ENCODE data around the gene GALR1. TPM values are rescaled to one million over a fixed set of nuclear protein-coding genes. Genes with fewer than 3 reads are reported as not detected.

GALR1 gene
- polyA plus RNA-seq (2012; rRNA removed), result not detected in 2 replicates
- polyA plus RNA-seq (2012; cell fraction: cytosol; rRNA removed), result not detected in 2 replicates
- not detected in 2 replicates for polyA plus RNA-seq (2012; cell fraction: nucleus; rRNA removed)

- POLR2A ChIA-PET, result no interaction called here
- peak; percentile 29 for DNase-seq
- Histone ChIP-seq H3K4me1 (ENCODE audit: control insufficient read depth in 1 of 2, insufficient read depth in 2 of 2, low read depth in 1 of 2, low read length in 1 of 2) (no peaks in the 10 kb centered on the region), H3K4me3 (ENCODE audit: low read depth in 2 of 2, low read length in 1 of 2) (peak within 1 kb of the TSS in 1 of 2 experiments; percentile 21; a peak in 1 of 4 replicates), H3K9me2 (no peaks in the 10 kb centered on the region), H3K36me3 (replicated peaks in 1 of 2; ENCODE audit: control insufficient read depth in 1 of 2, insufficient read depth in 2 of 2, low read length in 1 of 2) (no peaks in the 10 kb centered on the region), H4K20me1 (ENCODE audit: insufficient read depth) (no peaks in the 10 kb centered on the region), H3K27me3 (ENCODE audit: insufficient read depth) (no peaks in the 10 kb centered on the region), H3K9ac (no peak within 1 kb of the TSS), H3K9me3 (no peaks in the 10 kb centered on the region), H3K27ac (ENCODE audit: low read depth in 2 of 2, low read length in 1 of 2) (no peak within 1 kb of the TSS), H3F3A (replicated peaks; ENCODE audit: insufficient read depth) (no peaks in the 10 kb centered on the region), H3K79me2 (ENCODE audit: insufficient read depth) (no peaks in the 10 kb centered on the region), H2AFZ (ENCODE audit: low read depth) (no peak within 1 kb of the TSS), H3K4me2 (peak within 1 kb of the TSS; percentile 17; the same call in 1 of the 2 replicates)
- no peak for TF ChIP-seq MXI1 (IDR thresholded peaks at IDR 0.05; ENCODE audit: low read depth, low read length)
- no peak for TF ChIP-seq TCF12 (IDR thresholded peaks at IDR 0.05)
- no peak for TF ChIP-seq RCOR1 (IDR thresholded peaks at IDR 0.05; ENCODE audit: low read length)
- TF ChIP-seq USF1 (IDR thresholded peaks at IDR 0.05; ENCODE audit: borderline replicate concordance, low read depth), result no peak
- no peak for TF ChIP-seq FOXJ3 (CRISPR knock-in tag; IDR thresholded peaks at IDR 0.05)
- TF ChIP-seq FOSL2 (IDR thresholded peaks at IDR 0.05; ENCODE audit: borderline replicate concordance, low read depth), result no peak
- TF ChIP-seq JUND (IDR thresholded peaks at IDR 0.05), result no peak
- TF ChIP-seq TAF1 (IDR thresholded peaks at IDR 0.05; ENCODE audit: borderline replicate concordance, low read depth, low read length), result no peak
- no peak for TF ChIP-seq SMC3 (IDR thresholded peaks at IDR 0.05; ENCODE audit: low read depth, low read length)
- no peak for TF ChIP-seq EZH2phosphoT487 (IDR thresholded peaks at IDR 0.05; ENCODE audit: borderline replicate concordance, low read depth)
- TF ChIP-seq USF2 (IDR thresholded peaks at IDR 0.05; ENCODE audit: borderline replicate concordance, low read depth, low read length), result no peak
- no peak for TF ChIP-seq RFX5 (IDR thresholded peaks at IDR 0.05; ENCODE audit: low read length)
- TF ChIP-seq RXRA (IDR thresholded peaks at IDR 0.05; ENCODE audit: borderline replicate concordance, low read depth), result no peak
- TF ChIP-seq NRF1 (IDR thresholded peaks at IDR 0.05; ENCODE audit: low read depth, low read length), result no peak
- no peak for TF ChIP-seq POLR2AphosphoS5 (IDR thresholded peaks at IDR 0.05; ENCODE audit: low read depth, low read length)
- no peak for TF ChIP-seq ELF1 (IDR thresholded peaks at IDR 0.05)
- no peak for TF ChIP-seq GATA2 (CRISPR knock-in tag; IDR thresholded peaks at IDR 0.05)
- CTCF ChIA-PET, result no interaction called here
- WGBS (ENCODE audit: low lambda C conversion rate), result 15% methylated on average over 5 of the region's 98 CpGs
These were observed at the start of gene GALR1 for GRCh38 chr18:77249569-77250500. GALR1 (plus strand) TSS chr18:77249848; CDS start chr18:77250549, 701 bp downstream.
